ENCODE data around the gene ALDH2.

GRCh38 chr12:111777345-111778045 lies 10.8 kb downstream of the ALDH2 start:
- TF ChIP-seq POLR2A (IDR thresholded peaks at IDR 0.05; ENCODE audit: low read depth, low read length): no peak
- TF ChIP-seq POLR2AphosphoS5 (IDR thresholded peaks at IDR 0.05; ENCODE audit: low read depth, low read length): no peak
- TF ChIP-seq POU2F2 (IDR thresholded peaks at IDR 0.05; ENCODE audit: low read depth, low read length): no peak
- no peak for TF ChIP-seq TAF1 (IDR thresholded peaks at IDR 0.05; ENCODE audit: low read depth, low read length)
- no peak for TF ChIP-seq SPI1 (IDR thresholded peaks at IDR 0.05; ENCODE audit: low read depth, low read length)

Measured in GM12891 (cell line).